SK-N-SH (cell line): ENCODE measurements around the gene FDX1. TPM values are rescaled to one million over a fixed set of nuclear protein-coding genes. Genes with fewer than 3 reads are reported as not detected.

Experiments
- CTCF ChIA-PET: fragments of 300-600, 350-600 bp; formaldehyde crosslinking; extraction: SDS; loops from one replicate; lab custom pipeline; 2021; lab: Yijun Ruan, JAX
- POLR2A ChIA-PET: fragments of 350-600 bp; sonication (Branson Sonifier 250); formaldehyde crosslinking; extraction: SDS; loops from one replicate; lab custom pipeline; 2020; ENCODE audit warnings: antibody characterized with exemption, inconsistent platforms; lab: Yijun Ruan, JAX
- DNase-seq: peaks from one replicate; pipeline ENCODE4 v3.0.0; 2012
- H2AFZ ChIP-seq: fragments of 200-600 bp; sonication (generic); 2 replicates; pipeline ENCODE4 v1.8.1; 2016; ENCODE audit warnings: antibody characterized with exemption, mild to moderate bottlenecking, low read depth
- H3F3A ChIP-seq: fragments of 200-600 bp; sonication (generic); replicated peaks from 2 replicates; pipeline ENCODE3; 2016; ENCODE audit warnings: antibody characterized with exemption, mild to moderate bottlenecking; ENCODE audit not compliant: insufficient read depth
- H3K27ac ChIP-seq, 2 experiments: fragments of 200-500 bp in 1 of 2; fragments of 200-600 bp in 1 of 2; sonication (Bioruptor generic) in 1 of 2; sonication (generic), shearing (Covaris generic) in 1 of 2; 2 replicates each; pipeline versions ENCODE4 v1.5.1 to v1.6.1; 2014 to 2016; ENCODE audit warnings: low read depth in 2 of 2, inconsistent platforms in 1 of 2, low read length in 1 of 2, mild to moderate bottlenecking in 1 of 2, mixed read lengths in 1 of 2
- H3K27me3 ChIP-seq: fragments of 200-600 bp; sonication (generic), shearing (Covaris generic); 2 replicates; pipeline ENCODE4 v1.6.1; 2016; ENCODE audit warnings: mixed run types; ENCODE audit not compliant: insufficient read depth
- H3K36me3 ChIP-seq, 2 experiments: fragments of 200-500 bp in 1 of 2; fragments of 200-600 bp in 1 of 2; sonication (Bioruptor generic) in 1 of 2; sonication (generic) in 1 of 2; replicated peaks in 1 of 2; 2 replicates each; pipeline versions ENCODE3 to v1.5.1; 2014 to 2016; ENCODE audit warnings: low read length in 1 of 2, mild to moderate bottlenecking in 1 of 2; ENCODE audit not compliant: insufficient read depth in 2 of 2, control insufficient read depth in 1 of 2
- H3K4me1 ChIP-seq, 2 experiments: fragments of 200-500 bp in 1 of 2; fragments of 200-600 bp in 1 of 2; sonication (Bioruptor generic) in 1 of 2; sonication (generic), shearing (Covaris generic) in 1 of 2; 2 replicates each; pipeline versions ENCODE4 v1.5.1 to v1.6.1; 2014 to 2016; ENCODE audit warnings: low read depth in 1 of 2, low read length in 1 of 2, mixed run types in 1 of 2; ENCODE audit not compliant: insufficient read depth in 2 of 2, control insufficient read depth in 1 of 2
- H3K4me2 ChIP-seq: fragments of 200-600 bp; sonication (generic), shearing (Covaris generic); 2 replicates; pipeline ENCODE4 v1.6.1; 2017; ENCODE audit warnings: mixed run types
- H3K4me3 ChIP-seq, 2 experiments: fragments of 200-500 bp in 1 of 2; fragments of 200-600 bp in 1 of 2; sonication (Bioruptor generic) in 1 of 2; sonication (generic), shearing (Covaris generic) in 1 of 2; 2 replicates each; pipeline versions ENCODE4 v1.5.1 to v1.8.1; 2014 to 2016; ENCODE audit warnings: low read depth in 2 of 2, inconsistent platforms in 1 of 2, low read length in 1 of 2, mild to moderate bottlenecking in 1 of 2, mixed read lengths in 1 of 2, moderate library complexity in 1 of 2
- H3K79me2 ChIP-seq: fragments of 200-600 bp; sonication (generic); 2 replicates; pipeline ENCODE4 v1.8.1; 2017; ENCODE audit warnings: mild to moderate bottlenecking; ENCODE audit not compliant: insufficient read depth
- H3K9ac ChIP-seq: fragments of 200-600 bp; sonication (generic); 2 replicates; pipeline ENCODE4 v1.6.1; 2017; ENCODE audit warnings: mixed run types
- H3K9me2 ChIP-seq: fragments of 200-600 bp; sonication (generic); 2 replicates; pipeline ENCODE4 v1.6.1; 2017; ENCODE audit warnings: mixed run types
- H3K9me3 ChIP-seq: fragments of 200-600 bp; sonication (generic); 2 replicates; pipeline ENCODE4 v1.6.1; 2017; ENCODE audit warnings: mixed run types, mild to moderate bottlenecking, moderate library complexity
- H4K20me1 ChIP-seq: fragments of 200-600 bp; sonication (generic); 2 replicates; pipeline ENCODE4 v1.6.1; 2017; ENCODE audit warnings: mild to moderate bottlenecking, mixed run types; ENCODE audit not compliant: insufficient read depth
- ELF1 ChIP-seq: IDR thresholded peaks from 2 replicates; pipeline ENCODE4 v1.4.0; 2012
- FOXM1 ChIP-seq: IDR thresholded peaks from 2 replicates; pipeline ENCODE4 v1.4.0; 2012; ENCODE audit warnings: low read depth, mild to moderate bottlenecking
- GATA2 ChIP-seq: sonication (generic); formaldehyde crosslinking; IDR thresholded peaks from 2 replicates; pipeline ENCODE4 v1.5.0; 2020; ENCODE audit warnings: mild to moderate bottlenecking, missing genetic modification reagents
- IRF3 ChIP-seq: fragments of 150-350 bp; IDR thresholded peaks from 2 replicates; pipeline ENCODE4 v1.6.1; 2016; ENCODE audit warnings: mild to moderate bottlenecking, low read depth, low read length
- PBX3 ChIP-seq: IDR thresholded peaks from 2 replicates; pipeline ENCODE4; 2012
- REST ChIP-seq: IDR thresholded peaks from 2 replicates; pipeline ENCODE4 v1.6.1; 2012; ENCODE audit warnings: mild to moderate bottlenecking, low read depth, low read length, moderate library complexity
- USF1 ChIP-seq: IDR thresholded peaks from 2 replicates; pipeline ENCODE4 v1.4.0; 2012; ENCODE audit warnings: low read depth, borderline replicate concordance
- ZBTB33 ChIP-seq: IDR thresholded peaks from 2 replicates; pipeline ENCODE4 v1.4.0; 2012; ENCODE audit warnings: low read depth, borderline replicate concordance
- WGBS: methylation state at CpG from one replicate; pipeline ENCODE4 v1.1.6; 2017; ENCODE audit warnings: low lambda C conversion rate; 5-methylcytosine and 5-hydroxymethylcytosine counted together
- polyA plus RNA-seq, 3 experiments: library from polyadenylated mRNA; depleted of rRNA; stranded (reverse); fragments of >200 nt; gene quantifications; 2 replicates each; pipeline ENCODE4 v1.2.3, GENCODE V29; 2012

The FDX1 gene
- polyA plus RNA-seq, 1 of the 3 experiments (the other 2 are of a cell fraction), result 4.0 TPM

- H3K79me2 ChIP-seq, result no peaks in the 10 kb centered on the region; the same call in 1 of the 2 replicates
- CTCF ChIA-PET, result interaction anchor here (0.8 to 1.5 kb wide), 2 partner anchors 17 to 780 kb away, joined by 3 to 5 read pairs; no protein-coding TSS in a partner anchor
Observed at GRCh38 chr11:110450246-110450645, 20.5 kb downstream of the FDX1 start.

More at GRCh38 chr11:110450246-110450645, 20.5 kb downstream of the FDX1 start:
- no peak overlapping the region for H3K27ac ChIP-seq
- peaks cover 0 to 10% of the 10 kb centered on the region in 2 experiments; a peak in 1 of 4 replicates for H3K4me1 ChIP-seq
- no peak for DNase-seq
- H3K4me2 ChIP-seq, result no peak overlapping the region
- WGBS, result 97% methylated on average over 2 of the region's 2 CpGs
- no peak overlapping the region for H3K4me3 ChIP-seq
- H3K27me3 ChIP-seq, result no peaks in the 10 kb centered on the region
- peaks cover 13% of the 10 kb centered on the region for H3F3A ChIP-seq
- POLR2A ChIA-PET, result no interaction called here
- H3K36me3 ChIP-seq, result peaks cover 0 to 11% of the 10 kb centered on the region in 2 experiments
- no peaks in the 10 kb centered on the region for H4K20me1 ChIP-seq
- no peak overlapping the region for H3K9ac ChIP-seq
- H3K9me3 ChIP-seq, result no peaks in the 10 kb centered on the region; the same call in 1 of the 2 replicates
- H3K9me2 ChIP-seq, result no peaks in the 10 kb centered on the region
- TF ChIP-seq ZBTB33 (no peak), GATA2 (CRISPR knock-in tag) (no peak), USF1 (no peak), IRF3 (no peak), REST (no peak), PBX3 (no peak), ELF1 (no peak), FOXM1 (no peak)
- TF ChIP-seq, all 33 proteins: peak for 0
- H2AFZ ChIP-seq, result no peak overlapping the region
